ENCODE results near the gene BTBD6. TPM values are rescaled to one million over a fixed set of nuclear protein-coding genes. Genes with fewer than 3 reads are reported as not detected.
"Not testable (repeated sequence)": the region's sequence is repeated elsewhere in the genome, so short reads cannot be mapped to it uniquely, and the experiment has no call there.

BTBD6 gene
- total RNA-seq, 2 donors from 2014 or later = 15.9 to 22.8 TPM

GRCh38 chr14:105273062-105273461 lies 24.7 kb downstream of the BTBD6 start:
- DNase-seq (ENCODE audit: low spot score in 2 of 2) (no peak), ATAC-seq (no peak)
- H3K36me3 Mint-ChIP-seq = no peaks in the 10 kb centered on the region
- peak overlapping the region in 1 of 2 donors; percentile 12 for H3K27ac Mint-ChIP-seq
- H3K9me3 Mint-ChIP-seq = no peaks in the 10 kb centered on the region

GRCh38 chr14:105274637-105275036 lies 26.3 kb downstream of the BTBD6 start:
- DNase-seq (ENCODE audit: low spot score in 2 of 2) = no peak
- no peak for ATAC-seq
- H3K36me3 Mint-ChIP-seq = no peaks in the 10 kb centered on the region

GRCh38 chr14:105275267-105275946 lies 27.1 kb downstream of the BTBD6 start:
- no peaks in the 10 kb centered on the region for H3K9me3 Mint-ChIP-seq
- peak overlapping the region; percentile 24 to 36 for H3K27ac Mint-ChIP-seq
- DNase-seq (ENCODE audit: low spot score in 2 of 2) = no peak
- ATAC-seq = no peak
- H3K36me3 Mint-ChIP-seq = no peaks in the 10 kb centered on the region

More at GRCh38 chr14:105274637-105275036, 26.3 kb downstream of the BTBD6 start:
- Mint-ChIP-seq H3K27ac (peak overlapping the region in 1 of 2 donors; percentile 24), H3K9me3 (no peaks in the 10 kb centered on the region)

- H3K36me3 Mint-ChIP-seq; H3K9me3 Mint-ChIP-seq; DNase-seq (ENCODE audit: low spot score in 2 of 2); ATAC-seq: not testable (repeated sequence)
- H3K27ac Mint-ChIP-seq = peak overlapping the region in 1 of 2 donors; percentile 9
These were observed 29.1 kb downstream of the BTBD6 start for GRCh38 chr14:105277448-105277847.

- Mint-ChIP-seq H3K27ac (no peak overlapping the region), H3K36me3 (peaks cover 1 to 6% of the 10 kb centered on the region in 2 donors), H3K9me3 (no peaks in the 10 kb centered on the region)
- ATAC-seq (no peak), DNase-seq (ENCODE audit: low spot score in 2 of 2) (no peak)
These were observed 31.5 kb downstream of the BTBD6 start for GRCh38 chr14:105279642-105280361.

- no peak for DNase-seq (ENCODE audit: low spot score in 2 of 2)
These were observed 32.2 kb downstream of the BTBD6 start for GRCh38 chr14:105280525-105280924.

GRCh38 chr14:105281371-105282097 lies 33.2 kb downstream of the BTBD6 start:
- DNase-seq (ENCODE audit: low spot score in 2 of 2) (no peak), ATAC-seq (peak; percentile 51)
- Mint-ChIP-seq H3K36me3 (peaks cover 8 to 12% of the 10 kb centered on the region in 2 donors), H3K27ac (peak overlapping the region; percentile 4 to 55), H3K9me3 (no peaks in the 10 kb centered on the region)

More at GRCh38 chr14:105280525-105280924, 32.2 kb downstream of the BTBD6 start:
- H3K9me3 Mint-ChIP-seq = no peaks in the 10 kb centered on the region
- H3K36me3 Mint-ChIP-seq = peaks cover 8 to 12% of the 10 kb centered on the region in 2 donors
- H3K27ac Mint-ChIP-seq = no peak overlapping the region
- no peak for ATAC-seq

- H3K36me3 Mint-ChIP-seq = peaks cover 8 to 12% of the 10 kb centered on the region in 2 donors
- H3K9me3 Mint-ChIP-seq = no peaks in the 10 kb centered on the region
- peak in 1 of 2 donors; percentile 29 for ATAC-seq
- DNase-seq (ENCODE audit: low spot score in 2 of 2) = no peak
- H3K27ac Mint-ChIP-seq = peak overlapping the region; percentile 50 to 55
These were observed 33.9 kb downstream of the BTBD6 start for GRCh38 chr14:105282098-105282725.

- H3K9me3 Mint-ChIP-seq = no peaks in the 10 kb centered on the region
- peaks cover 8 to 12% of the 10 kb centered on the region in 2 donors for H3K36me3 Mint-ChIP-seq
- ATAC-seq = no peak
- H3K27ac Mint-ChIP-seq = peak overlapping the region in 1 of 2 donors; percentile 50
- no peak for DNase-seq (ENCODE audit: low spot score in 2 of 2)
These were observed 34.7 kb downstream of the BTBD6 start for GRCh38 chr14:105283028-105283427.

GRCh38 chr14:105283899-105284298 lies 35.6 kb downstream of the BTBD6 start:
- ATAC-seq (peak; percentile 39 to 48), DNase-seq (ENCODE audit: low spot score in 2 of 2) (no peak)
- H3K9me3 Mint-ChIP-seq = no peaks in the 10 kb centered on the region
- peaks cover 8 to 12% of the 10 kb centered on the region in 2 donors for H3K36me3 Mint-ChIP-seq
- peak overlapping the region in 1 of 2 donors; percentile 73 for H3K27ac Mint-ChIP-seq

- DNase-seq (ENCODE audit: low spot score in 2 of 2) (no peak), ATAC-seq (no peak)
- H3K36me3 Mint-ChIP-seq = peaks cover 8 to 12% of the 10 kb centered on the region in 2 donors
- H3K9me3 Mint-ChIP-seq = no peaks in the 10 kb centered on the region
- H3K27ac Mint-ChIP-seq = no peak overlapping the region
These were observed 36.8 kb downstream of the BTBD6 start for GRCh38 chr14:105285174-105285573.

- Mint-ChIP-seq H3K27ac (peak overlapping the region; percentile 47 to 66), H3K9me3 (no peaks in the 10 kb centered on the region), H3K36me3 (peaks cover 8 to 12% of the 10 kb centered on the region in 2 donors)
- ATAC-seq (no peak), DNase-seq (ENCODE audit: low spot score in 2 of 2) (no peak)
These were observed 38.4 kb downstream of the BTBD6 start for GRCh38 chr14:105286759-105287144.

GRCh38 chr14:105287249-105288102 lies 39.1 kb downstream of the BTBD6 start:
- H3K9me3 Mint-ChIP-seq = no peaks in the 10 kb centered on the region
- H3K27ac Mint-ChIP-seq = peak overlapping the region; percentile 47 to 77
- ATAC-seq (no peak), DNase-seq (ENCODE audit: low spot score in 2 of 2) (no peak)
- peaks cover 8 to 12% of the 10 kb centered on the region in 2 donors for H3K36me3 Mint-ChIP-seq

- not testable (repeated sequence) for H3K36me3 Mint-ChIP-seq; H3K27ac Mint-ChIP-seq; ATAC-seq; DNase-seq (ENCODE audit: low spot score in 2 of 2); H3K9me3 Mint-ChIP-seq
These were observed 40.6 kb downstream of the BTBD6 start for GRCh38 chr14:105288936-105289335.

- peak overlapping the region in 1 of 2 donors; percentile 57 for H3K27ac Mint-ChIP-seq
- no peak for ATAC-seq
These were observed 42.5 kb downstream of the BTBD6 start for GRCh38 chr14:105290621-105291346.

More at GRCh38 chr14:105290621-105291346, 42.5 kb downstream of the BTBD6 start:
- DNase-seq (ENCODE audit: low spot score in 2 of 2) = no peak
- no peaks in the 10 kb centered on the region for H3K36me3 Mint-ChIP-seq
- no peaks in the 10 kb centered on the region for H3K9me3 Mint-ChIP-seq
